ENCODE results near the gene VDAC1. TPM values are rescaled to one million over a fixed set of nuclear protein-coding genes. Genes with fewer than 3 reads are reported as not detected.
A peak's percentile ranks its signal among the peaks of the same experiment; 100 is the strongest.

VDAC1 gene
- polyA plus RNA-seq, 1 donor (not counting 4 experiments of a cell fraction or from before 2014, with no cell fraction given) = 300 TPM

DNA sequence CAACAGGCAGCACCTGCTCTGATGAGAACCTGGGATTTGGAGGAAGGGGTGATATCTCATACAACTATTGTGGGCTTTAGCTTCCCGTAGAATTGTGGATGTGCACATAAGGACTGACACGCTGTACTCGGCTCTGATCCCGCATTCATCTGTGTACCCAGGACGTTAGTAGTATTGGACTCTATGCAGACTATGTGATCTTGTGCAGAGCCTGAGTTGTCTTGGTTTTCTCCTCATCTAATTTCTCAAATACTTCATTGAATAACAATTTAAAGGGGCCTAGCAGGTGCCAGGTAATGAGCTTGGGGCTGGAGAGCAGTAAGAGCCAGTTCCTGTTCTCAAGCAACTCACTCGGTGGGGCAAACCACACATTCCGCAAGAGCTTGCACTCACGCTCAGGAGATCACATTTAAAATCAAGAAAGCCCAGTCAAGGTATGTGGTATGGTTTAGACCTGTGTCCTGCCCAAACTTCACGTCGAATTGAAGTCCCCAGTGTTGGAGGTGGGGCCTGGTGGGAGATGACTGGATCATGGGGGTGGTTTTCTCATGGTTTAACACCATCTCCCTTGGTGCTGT, 51.1 kb downstream of the VDAC1 start:
- TF ChIP-seq, protein P1, sequence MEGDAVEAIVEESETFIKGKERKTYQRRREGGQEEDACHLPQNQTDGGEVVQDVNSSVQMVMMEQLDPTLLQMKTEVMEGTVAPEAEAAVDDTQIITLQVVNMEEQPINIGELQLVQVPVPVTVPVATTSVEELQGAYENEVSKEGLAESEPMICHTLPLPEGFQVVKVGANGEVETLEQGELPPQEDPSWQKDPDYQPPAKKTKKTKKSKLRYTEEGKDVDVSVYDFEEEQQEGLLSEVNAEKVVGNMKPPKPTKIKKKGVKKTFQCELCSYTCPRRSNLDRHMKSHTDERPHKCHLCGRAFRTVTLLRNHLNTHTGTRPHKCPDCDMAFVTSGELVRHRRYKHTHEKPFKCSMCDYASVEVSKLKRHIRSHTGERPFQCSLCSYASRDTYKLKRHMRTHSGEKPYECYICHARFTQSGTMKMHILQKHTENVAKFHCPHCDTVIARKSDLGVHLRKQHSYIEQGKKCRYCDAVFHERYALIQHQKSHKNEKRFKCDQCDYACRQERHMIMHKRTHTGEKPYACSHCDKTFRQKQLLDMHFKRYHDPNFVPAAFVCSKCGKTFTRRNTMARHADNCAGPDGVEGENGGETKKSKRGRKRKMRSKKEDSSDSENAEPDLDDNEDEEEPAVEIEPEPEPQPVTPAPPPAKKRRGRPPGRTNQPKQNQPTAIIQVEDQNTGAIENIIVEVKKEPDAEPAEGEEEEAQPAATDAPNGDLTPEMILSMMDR (optimal IDR thresholded peaks at IDR 0.05 in 1 of 3, IDR thresholded peaks at IDR 0.05 in 1 of 3, conservative IDR thresholded peaks at IDR 0.05 in 1 of 3; ENCODE audit: extremely low read depth in 1 of 3, insufficient read depth in 2 of 3, low read length in 3 of 3) = no peak
- no peak for TF ChIP-seq EZH2 (IDR thresholded peaks at IDR 0.05; ENCODE audit: low read length)
- DNase-seq (ENCODE audit: low read depth, low spot score) = no peak
- H3K79me2 ChIP-seq (ENCODE audit: control insufficient read depth, insufficient read depth, low read length) = no peaks in the 10 kb centered on the region
- no peak for FAIRE-seq
- peaks cover 0 to 8% of the 10 kb centered on the region in 2 experiments for H3K36me3 ChIP-seq (ENCODE audit: control insufficient read depth in 2 of 2, extremely low read depth in 1 of 2, insufficient read depth in 2 of 2, low read length in 2 of 2)
- H3K4me3 ChIP-seq (ENCODE audit: control insufficient read depth in 2 of 3, extremely low read depth in 1 of 3, insufficient read depth in 2 of 3, low read depth in 1 of 3, low read length in 3 of 3) = no peak overlapping the region
- H3K9ac ChIP-seq (ENCODE audit: control insufficient read depth, extremely low read depth, insufficient read depth, low read length) = no peak overlapping the region
- H3K4me1 ChIP-seq (ENCODE audit: control insufficient read depth, extremely low read depth, insufficient read depth, low read length) = no peaks in the 10 kb centered on the region
- H3K9me3 ChIP-seq (ENCODE audit: control insufficient read depth, low read depth, low read length) = no peaks in the 10 kb centered on the region
- H3K4me2 ChIP-seq (ENCODE audit: control insufficient read depth, extremely low read depth, insufficient read depth, low read depth, low read length) = no peak overlapping the region
- H3K9me1 ChIP-seq (ENCODE audit: control insufficient read depth, extremely low read depth, insufficient read depth, low read length) = no peaks in the 10 kb centered on the region
- H2AFZ ChIP-seq (ENCODE audit: control insufficient read depth, low read length) = no peak overlapping the region
- dilution Hi-C loops (cut with MboI; ENCODE audit: extremely low pct_ligation_motif_present, low sequenced_read_pairs) = no loop called here
- no peak overlapping the region for H3K27ac ChIP-seq (ENCODE audit: control insufficient read depth, insufficient read depth, low read length)
- H4K20me1 ChIP-seq (ENCODE audit: control insufficient read depth, extremely low read depth, insufficient read depth, low read length) = no peaks in the 10 kb centered on the region
- H3K27me3 ChIP-seq (ENCODE audit: control insufficient read depth, extremely low read depth, insufficient read depth, low read length) = no peaks in the 10 kb centered on the region

DNA sequence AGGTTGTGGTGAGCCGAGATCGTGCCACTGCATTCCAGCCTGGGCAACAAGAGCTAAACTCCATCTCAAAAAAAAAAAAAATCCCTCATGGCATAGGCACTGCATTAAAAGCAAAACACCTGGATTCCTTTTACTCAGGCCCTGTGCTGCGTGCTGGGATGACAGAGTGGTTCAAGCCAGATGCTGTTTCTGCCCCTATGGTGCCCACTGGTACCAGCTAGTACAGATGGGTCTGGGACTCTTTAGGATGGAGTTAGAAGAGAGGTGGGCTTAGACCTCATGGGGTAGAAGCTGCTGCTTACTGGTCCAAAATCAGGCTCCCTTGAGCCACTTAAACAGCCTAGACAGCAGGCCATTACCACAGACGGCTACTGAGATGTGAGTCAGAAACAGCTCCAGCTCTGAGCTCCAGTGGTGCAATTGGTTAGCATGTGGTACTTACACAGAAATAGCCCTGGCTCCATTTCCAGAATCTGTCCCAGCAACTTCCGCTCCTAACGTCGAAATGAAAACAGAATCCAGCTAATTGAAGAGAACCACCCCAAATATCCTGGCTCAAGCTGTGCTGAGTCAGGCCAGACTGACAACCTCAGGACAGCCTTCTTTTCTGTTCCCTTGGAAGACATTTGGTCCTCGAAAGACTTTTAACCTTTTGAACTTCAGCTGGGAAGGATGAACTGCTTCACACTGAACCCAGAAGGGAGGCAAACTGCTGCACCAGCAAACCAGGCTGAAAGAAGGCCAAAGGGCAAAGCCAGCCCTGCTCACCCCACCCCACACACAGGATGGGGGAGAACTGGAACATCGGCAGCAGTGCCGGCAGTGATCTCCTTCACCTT, 51.8 kb downstream of the VDAC1 start:
- no peak for TF ChIP-seq EZH2 (IDR thresholded peaks at IDR 0.05; ENCODE audit: low read length)
- TF ChIP-seq, protein P1 (optimal IDR thresholded peaks at IDR 0.05 in 1 of 3, IDR thresholded peaks at IDR 0.05 in 1 of 3, conservative IDR thresholded peaks at IDR 0.05 in 1 of 3; ENCODE audit: extremely low read depth in 1 of 3, insufficient read depth in 2 of 3, low read length in 3 of 3) = no peak
- no peak for FAIRE-seq
- H3K27ac ChIP-seq (ENCODE audit: control insufficient read depth, insufficient read depth, low read length) = no peak overlapping the region

More for the DNA sequence above, 51.8 kb downstream of the VDAC1 start:
- H3K36me3 ChIP-seq (ENCODE audit: control insufficient read depth in 2 of 2, extremely low read depth in 1 of 2, insufficient read depth in 2 of 2, low read length in 2 of 2) = peaks cover 0 to 8% of the 10 kb centered on the region in 2 experiments
- no peaks in the 10 kb centered on the region for H3K9me3 ChIP-seq (ENCODE audit: control insufficient read depth, low read depth, low read length)
- no peaks in the 10 kb centered on the region for H3K4me1 ChIP-seq (ENCODE audit: control insufficient read depth, extremely low read depth, insufficient read depth, low read length)
- no peak overlapping the region for H3K4me3 ChIP-seq (ENCODE audit: control insufficient read depth in 2 of 3, extremely low read depth in 1 of 3, insufficient read depth in 2 of 3, low read depth in 1 of 3, low read length in 3 of 3)
- H2AFZ ChIP-seq (ENCODE audit: control insufficient read depth, low read length) = no peak overlapping the region
- H4K20me1 ChIP-seq (ENCODE audit: control insufficient read depth, extremely low read depth, insufficient read depth, low read length) = no peaks in the 10 kb centered on the region
- H3K79me2 ChIP-seq (ENCODE audit: control insufficient read depth, insufficient read depth, low read length) = no peaks in the 10 kb centered on the region
- dilution Hi-C loops (cut with MboI; ENCODE audit: extremely low pct_ligation_motif_present, low sequenced_read_pairs) = no loop called here
- no peak overlapping the region for H3K4me2 ChIP-seq (ENCODE audit: control insufficient read depth, extremely low read depth, insufficient read depth, low read depth, low read length)
- H3K27me3 ChIP-seq (ENCODE audit: control insufficient read depth, extremely low read depth, insufficient read depth, low read length) = no peaks in the 10 kb centered on the region
- DNase-seq (ENCODE audit: low read depth, low spot score) = peak; percentile 4
- no peaks in the 10 kb centered on the region for H3K9me1 ChIP-seq (ENCODE audit: control insufficient read depth, extremely low read depth, insufficient read depth, low read length)
- H3K9ac ChIP-seq (ENCODE audit: control insufficient read depth, extremely low read depth, insufficient read depth, low read length) = no peak overlapping the region
